B cell (primary cell): ENCODE measurements around the gene DIAPH1.

ENCODE experiments used
- CTCF ChIP-seq: fragments of 200-600 bp; IDR thresholded peaks from one replicate; pipeline ENCODE4 v1.8.0; 2022; ENCODE audit warnings: antibody characterized with exemption, mild to moderate bottlenecking
- EZH2 ChIP-seq: IDR thresholded peaks from 2 replicates; pipeline ENCODE4 v1.6.1; 2012; ENCODE audit warnings: borderline replicate concordance, low read depth, mild to moderate bottlenecking, moderate library complexity, low read length; ENCODE audit not compliant: insufficient read depth, poor library complexity, severe bottlenecking

- no peak for TF ChIP-seq CTCF
- no peak for TF ChIP-seq EZH2
Measured at GRCh38 chr5:141529002-141529401, 89.8 kb downstream of the DIAPH1 start.
